ENCODE measurements around the gene NRDC. TPM values are rescaled to one million over a fixed set of nuclear protein-coding genes. Genes with fewer than 3 reads are reported as not detected.

Gene NRDC
- total RNA-seq, 1 donor from 2014 or later, result 94.3 TPM

GRCh38 chr1:51741121-51741681, 137.3 kb downstream of the NRDC start:
- H3K36me3 ChIP-seq, result no peaks in the 10 kb centered on the region
- TF ChIP-seq POLR2A (IDR thresholded peaks at IDR 0.05) (no peak), POLR2AphosphoS5 (IDR thresholded peaks at IDR 0.05; ENCODE audit: insufficient read depth in 1 of 2, low read depth in 1 of 2) (no peak), CTCF (IDR thresholded peaks at IDR 0.05) (no peak)
- DNase-seq (ENCODE audit: extremely low spot score in 2 of 2), result no peak
- H3K27me3 ChIP-seq, result no peaks in the 10 kb centered on the region
- no peak overlapping the region for H3K27ac ChIP-seq
- no peaks in the 10 kb centered on the region for H3K9me3 ChIP-seq
- intact Hi-C loops (cut with DNase I), result no loop called here
- peaks cover 25% of the 10 kb centered on the region for H3K4me1 ChIP-seq
- H3K4me3 ChIP-seq, result no peak overlapping the region

- Histone ChIP-seq H3K27ac (no peak overlapping the region), H3K9me3 (no peaks in the 10 kb centered on the region), H3K36me3 (no peaks in the 10 kb centered on the region), H3K4me3 (no peak overlapping the region), H3K27me3 (no peaks in the 10 kb centered on the region), H3K4me1 (peaks cover 30% of the 10 kb centered on the region)
- TF ChIP-seq POLR2AphosphoS5 (IDR thresholded peaks at IDR 0.05; ENCODE audit: insufficient read depth in 1 of 2, low read depth in 1 of 2) (no peak), CTCF (IDR thresholded peaks at IDR 0.05) (no peak), POLR2A (IDR thresholded peaks at IDR 0.05) (no peak)
- intact Hi-C loops (cut with DNase I), result no loop called here
- DNase-seq (ENCODE audit: extremely low spot score in 2 of 2), result no peak
Measured at GRCh38 chr1:51740652-51741051, 137.9 kb downstream of the NRDC start.

MicroRNAs within 50 kb of the gene (microRNA counts, 767-probe panel; counts per million panel counts)
- 238 to 261 counts per million in 2 donors for microRNA hsa-miR-761

Small RNAs within 50 kb of the gene (microRNA-seq; reads per million reads assigned to microRNA genes)
- gene MIR761 (ENCODE audit: borderline number of aligned reads, borderline replicate concordance), result not detected

Small RNAs within 50 kb of the gene (small RNA-seq; reads per million reads assigned to genes)
- not detected for gene AL050343.2

Other genes starting within 250 kb of the NRDC start
- gene RAB3B, start 112.0 kb upstream of the NRDC start, total RNA-seq, result 2.0 TPM
- 13.8 TPM for gene KTI12, start 155.1 kb upstream of the NRDC start, total RNA-seq
- gene TXNDC12, start 176.5 kb upstream of the NRDC start, total RNA-seq, result 28.5 TPM
- gene BTF3L4, start 177.6 kb upstream of the NRDC start, total RNA-seq, result 24.3 TPM

Measured in vagina (tissue), 2 donors.